Dedifferentiated amniotic fluid mesenchymal stem cell (primary cell): ENCODE data around the gene DNAJC16.

Source experiments
- DNase-seq: peaks from one replicate; pipeline ENCODE4 v3.0.0-alpha.2; 2016; ENCODE audit errors: extremely low spot score

DNAJC16 gene

DNA sequence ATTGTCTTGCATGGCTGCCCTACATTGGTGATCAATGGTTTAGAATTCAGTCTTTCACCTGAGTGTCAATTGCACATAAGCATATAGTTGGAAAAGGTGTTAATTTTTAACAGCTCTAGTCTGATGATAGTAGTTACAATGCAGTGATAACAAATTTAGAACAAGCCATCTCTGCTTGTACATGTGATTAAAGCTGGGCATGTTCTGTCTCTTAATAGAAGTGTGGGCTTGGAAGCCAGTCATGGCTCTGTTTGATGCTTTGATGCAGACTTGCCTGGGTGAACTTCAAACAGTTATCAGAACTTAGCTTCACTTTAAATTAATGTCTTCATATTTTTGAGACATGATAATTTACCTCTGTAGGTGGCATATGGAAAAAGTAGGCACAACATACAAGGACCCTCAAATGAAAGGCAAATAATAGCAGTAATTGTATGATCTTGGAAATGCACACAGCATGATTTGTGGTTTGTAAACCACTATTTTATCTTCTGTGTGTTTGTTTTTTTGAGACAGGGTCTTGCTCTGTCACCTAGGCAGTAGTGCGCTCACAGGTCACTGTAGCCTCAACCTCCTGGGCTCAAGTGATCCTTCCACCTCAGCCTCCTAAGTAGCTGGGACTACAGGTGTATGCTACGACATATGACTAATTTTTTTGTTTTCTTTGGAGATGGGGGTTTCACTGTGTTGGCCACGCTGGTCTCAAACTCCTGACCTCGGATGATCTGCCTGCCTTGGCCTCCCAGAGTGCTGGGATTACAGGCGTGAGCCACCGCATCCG lies 94.4 kb downstream of the DNAJC16 start:
- DNase-seq = no peak

- no peak for DNase-seq
These were observed 95.3 kb downstream of the DNAJC16 start for GRCh38 chr1:15621975-15622374.

DNA sequence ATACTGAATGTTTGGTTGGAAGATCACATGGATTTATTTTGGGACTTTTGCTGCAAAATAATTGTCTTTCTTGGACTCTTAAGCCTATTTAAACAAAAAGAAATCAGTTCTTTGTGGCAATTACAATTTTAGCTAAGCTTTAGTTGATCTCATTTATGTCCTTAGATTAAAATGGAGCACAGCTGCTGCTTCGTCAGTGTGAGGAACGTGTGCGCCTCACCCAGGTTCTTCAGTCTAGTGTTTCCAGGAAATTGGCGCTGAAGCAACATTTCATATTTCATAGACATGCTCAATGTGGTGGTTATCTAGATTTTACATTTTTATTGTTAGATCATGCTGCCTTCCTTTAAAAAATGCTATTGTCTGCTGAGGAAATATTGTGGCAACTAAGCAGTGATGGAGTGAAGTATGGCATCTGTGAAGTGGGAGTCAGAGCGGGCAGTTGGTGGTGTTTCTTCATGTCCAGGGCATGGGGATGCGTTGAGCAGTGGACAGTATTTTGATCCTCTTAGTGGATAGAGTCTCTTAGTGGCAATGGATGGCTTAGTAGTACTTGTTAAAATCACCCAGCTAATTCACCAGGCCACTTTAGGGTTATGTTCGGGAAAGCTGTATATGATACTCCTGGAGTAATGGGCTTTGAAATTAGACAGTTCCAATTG lies 96.2 kb downstream of the DNAJC16 start:
- DNase-seq = no peak

DNA sequence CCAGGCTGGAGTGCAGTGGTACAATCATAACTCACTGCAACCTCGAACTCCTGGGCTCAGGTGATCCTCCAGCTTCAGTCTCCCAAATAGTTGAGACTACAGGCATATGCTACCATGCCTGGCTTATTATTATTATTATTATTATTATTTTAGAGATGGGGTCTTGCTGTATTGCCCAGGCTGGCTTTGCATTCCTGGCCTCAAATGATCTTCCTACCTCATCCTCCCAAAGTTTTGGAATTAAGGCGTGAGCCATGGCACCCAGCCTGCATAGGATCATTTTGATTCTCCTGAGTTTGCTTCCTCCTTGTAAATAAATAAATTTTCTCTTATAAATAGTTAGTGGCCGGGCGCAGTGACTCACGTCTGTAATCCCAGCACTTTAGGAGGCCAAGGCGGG lies 96.8 kb downstream of the DNAJC16 start:
- DNase-seq = no peak

- no peak for DNase-seq
These were observed 97.6 kb downstream of the DNAJC16 start for GRCh38 chr1:15624133-15624714.

- no peak for DNase-seq
These were observed 98.6 kb downstream of the DNAJC16 start for GRCh38 chr1:15625056-15625917.
